Endometrial microvascular endothelial cells (primary cell): Measurements from ENCODE around the gene UQCRQ. TPM values are rescaled to one million over a fixed set of nuclear protein-coding genes. Genes with fewer than 3 reads are reported as not detected.

Experiments
- in situ Hi-C: cut with HindIII; loops from 2 replicates; pipeline ENCODE4 v1.10.0; 2017; ENCODE audit warnings: low sequenced_read_pairs, low pct_unique_long_range_greater_than_20kb; ENCODE audit errors: inconsistent ontology term
- total RNA-seq: library from RNA; depleted of rRNA; stranded (reverse); fragments of >200 nt; gene quantifications from one replicate; pipeline ENCODE4 v1.2.3, GENCODE V29; 2015; ENCODE audit errors: inconsistent ontology term

UQCRQ gene
- total RNA-seq, 1 donor from 2014 or later: 184 TPM

DNA sequence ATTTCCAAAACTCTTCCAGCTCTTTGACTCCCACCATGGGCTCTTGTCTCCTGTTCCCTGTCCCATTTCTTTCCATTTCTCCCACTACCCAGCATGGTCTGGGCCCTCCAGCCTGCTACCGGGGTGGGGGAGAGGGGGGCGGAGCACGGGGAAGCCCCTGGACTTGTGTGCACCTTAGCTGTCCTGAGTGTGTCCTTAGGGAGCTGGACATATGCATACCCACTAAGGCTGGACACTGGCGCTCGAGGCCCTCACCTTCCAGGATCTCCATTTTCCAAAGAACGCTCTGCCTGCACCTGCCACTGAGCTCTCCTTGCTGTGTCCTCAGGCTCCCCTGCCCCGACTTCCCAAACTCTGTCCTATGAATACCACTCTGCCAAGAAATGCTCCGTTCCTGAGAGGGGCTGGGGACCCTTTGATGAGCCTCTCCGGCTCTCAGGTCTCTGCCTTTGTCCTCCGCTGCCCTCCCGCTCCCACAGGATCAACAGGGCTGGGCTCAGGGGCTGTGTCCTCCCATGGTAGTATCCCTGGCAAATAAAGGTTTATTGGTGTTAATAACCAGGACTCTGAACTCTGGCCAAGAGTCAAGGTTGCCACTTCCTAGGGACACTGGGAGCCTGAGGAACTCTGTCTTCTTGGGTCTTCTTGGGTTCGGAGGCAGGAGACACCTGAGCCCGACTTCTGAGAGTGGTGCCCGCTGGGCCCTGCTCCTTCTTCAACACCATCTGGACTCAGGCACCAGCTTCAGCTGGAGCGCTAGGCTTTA lies 35.2 kb upstream of the UQCRQ start:
- in situ Hi-C loops: no loop called here

DNA sequence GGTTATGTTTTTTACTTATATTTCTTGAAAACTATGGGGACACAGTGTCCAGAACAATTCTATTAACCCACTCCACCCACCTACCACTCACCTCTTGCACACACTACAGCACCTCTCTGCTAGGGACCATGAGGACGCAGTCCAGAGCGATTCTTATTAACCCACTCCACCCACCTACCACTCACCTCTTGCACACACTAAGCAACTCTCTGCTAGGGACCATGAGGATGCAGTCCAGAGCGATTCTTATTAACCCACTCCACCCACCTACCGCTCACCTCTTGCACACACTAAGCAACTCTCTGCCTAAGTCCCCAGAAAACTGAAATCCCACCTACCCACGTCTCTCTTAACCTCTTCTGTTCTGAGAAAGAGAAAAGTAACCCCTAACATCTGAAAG lies 33.8 kb upstream of the UQCRQ start:
- in situ Hi-C loops: no loop called here

DNA sequence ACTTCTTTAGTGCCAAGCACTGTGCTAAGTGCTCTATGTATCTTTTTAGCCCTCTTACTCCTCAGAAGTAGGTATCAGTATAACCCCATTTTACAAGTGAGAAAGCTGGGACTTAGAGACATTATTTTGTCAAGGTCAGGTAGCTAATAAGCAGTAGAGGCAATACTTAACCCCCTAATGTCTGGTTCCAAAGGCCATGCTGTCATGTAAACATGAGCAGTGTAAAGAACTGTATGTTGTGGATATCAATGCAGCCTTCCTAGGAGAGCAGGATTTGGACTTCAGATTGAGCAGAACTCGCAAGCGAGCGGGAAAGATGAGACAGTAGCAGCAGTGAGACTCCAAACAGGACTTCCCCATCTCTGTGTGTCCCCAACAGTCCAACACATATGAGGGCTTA lies 32.4 kb upstream of the UQCRQ start:
- in situ Hi-C loops: no loop called here

GRCh38 chr5:132836852-132837251 lies 29.6 kb upstream of the UQCRQ start:
- in situ Hi-C loops: no loop called here

DNA sequence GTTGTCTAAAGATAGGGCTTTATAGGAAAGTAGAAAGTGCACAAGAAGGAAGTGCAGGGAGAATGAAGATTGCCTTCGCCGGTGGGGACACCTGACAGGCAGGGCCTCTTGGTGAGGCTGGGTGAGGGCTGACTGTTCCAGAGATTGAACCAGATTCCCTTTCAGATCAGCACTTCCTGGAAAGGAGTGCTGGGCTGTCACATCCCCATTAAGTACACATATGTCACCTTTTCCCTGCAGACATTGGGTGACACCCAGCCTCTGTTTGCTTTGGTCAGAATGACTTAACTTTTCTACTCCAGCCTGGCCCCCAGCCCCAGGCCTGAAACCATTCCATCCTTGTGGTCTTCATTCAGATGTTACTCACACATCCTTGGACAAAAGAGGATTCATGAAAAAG lies 28.6 kb upstream of the UQCRQ start:
- in situ Hi-C loops: no loop called here

DNA sequence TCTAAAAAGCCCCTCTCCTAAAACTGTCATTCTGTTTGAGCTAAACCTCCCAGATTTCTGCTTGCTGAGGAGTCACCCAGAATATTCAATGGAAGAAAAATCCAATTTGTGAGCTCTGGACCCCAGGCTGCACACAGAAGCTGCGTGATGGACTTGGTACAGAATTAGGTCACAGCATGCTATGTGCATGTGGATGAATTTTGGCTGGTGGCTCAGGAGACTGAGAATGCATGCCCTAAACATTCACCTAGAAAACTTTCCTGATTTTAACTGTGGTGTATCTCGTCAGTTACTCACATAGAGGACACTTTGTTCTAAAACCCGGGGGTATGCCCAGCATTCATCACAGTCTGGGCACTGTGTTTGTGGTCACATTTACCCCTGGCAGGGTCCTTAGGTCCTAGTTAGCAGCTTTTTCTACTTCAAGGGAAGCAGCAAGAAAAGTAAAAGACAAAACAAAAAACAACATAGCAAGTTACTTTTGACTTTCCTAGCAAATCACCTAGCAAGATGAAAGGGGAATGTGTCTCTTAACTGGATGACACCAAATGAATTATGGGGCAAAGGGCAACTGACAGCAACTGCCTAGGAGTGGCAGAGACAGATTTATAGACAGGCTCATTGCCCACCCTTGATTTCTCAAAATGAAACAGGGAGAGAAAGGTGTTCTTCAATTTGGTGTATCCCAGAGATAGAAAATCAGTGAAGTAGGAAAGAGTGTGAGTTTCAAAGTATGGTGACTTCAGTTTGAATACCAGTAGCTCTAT lies 27.7 kb upstream of the UQCRQ start:
- in situ Hi-C loops: no loop called here

- in situ Hi-C loops: no loop called here
Observed at GRCh38 chr5:132839426-132840301, 26.8 kb upstream of the UQCRQ start.

GRCh38 chr5:132840313-132840712 lies 26.1 kb upstream of the UQCRQ start:
- in situ Hi-C loops: no loop called here

DNA sequence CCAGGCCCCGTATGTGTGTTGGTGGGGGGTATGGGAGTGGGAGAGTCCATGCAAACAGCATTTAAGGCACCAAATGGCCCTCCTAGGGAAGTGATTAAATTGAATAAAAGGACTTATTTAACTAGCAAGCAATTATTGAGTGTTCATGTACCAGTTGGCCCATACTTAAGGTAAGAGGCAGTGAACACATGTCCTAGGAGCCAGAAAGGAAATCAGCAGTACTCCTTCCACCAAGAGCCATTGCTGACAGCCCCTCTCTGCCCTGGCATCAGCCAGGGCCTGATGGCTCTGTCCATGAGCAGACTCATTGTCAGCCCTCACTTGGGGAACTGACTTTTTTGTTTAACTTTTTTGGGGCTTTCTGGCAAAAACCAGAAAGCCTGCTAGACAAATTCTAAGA lies 25.5 kb upstream of the UQCRQ start:
- in situ Hi-C loops: no loop called here

GRCh38 chr5:132841305-132841704 lies 25.1 kb upstream of the UQCRQ start:
- in situ Hi-C loops: no loop called here

DNA sequence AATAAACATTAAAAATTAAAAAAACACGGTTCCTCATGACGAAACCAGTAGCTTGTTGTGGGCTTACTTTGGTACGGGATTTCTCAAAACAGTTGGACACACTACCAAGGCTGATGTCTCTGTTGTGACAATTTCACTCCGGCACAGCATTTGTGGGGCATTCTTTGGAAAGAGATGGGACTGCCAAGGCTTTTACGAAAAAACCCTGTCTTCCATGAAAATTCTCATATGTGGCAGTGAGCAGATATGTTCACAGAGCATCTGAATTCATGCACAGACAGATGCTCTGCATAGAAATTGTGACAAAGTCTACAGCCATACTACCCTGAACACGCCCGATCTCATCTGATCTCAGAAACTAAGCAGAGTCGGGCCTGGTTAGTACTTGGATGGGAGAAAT lies 18.2 kb upstream of the UQCRQ start:
- in situ Hi-C loops: no loop called here

DNA sequence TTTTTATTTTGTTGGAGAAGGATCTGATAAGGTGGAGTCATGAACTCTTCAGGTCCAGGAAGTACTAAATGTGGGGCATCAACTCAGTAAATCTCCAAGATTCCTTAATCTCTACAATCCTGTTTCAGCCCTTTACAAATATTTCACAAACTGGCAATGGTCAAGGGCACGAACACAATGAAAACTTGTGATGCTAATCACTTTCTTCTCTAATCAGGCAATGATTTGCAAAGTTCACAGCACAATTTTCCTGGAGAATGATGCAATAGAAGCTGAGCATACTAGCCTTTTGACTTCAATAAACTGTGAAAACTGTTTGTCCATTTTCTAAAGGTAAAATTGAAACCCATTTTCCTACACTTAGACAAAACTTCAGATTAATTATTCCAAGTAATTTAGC lies 17.1 kb upstream of the UQCRQ start:
- in situ Hi-C loops: no loop called here

DNA sequence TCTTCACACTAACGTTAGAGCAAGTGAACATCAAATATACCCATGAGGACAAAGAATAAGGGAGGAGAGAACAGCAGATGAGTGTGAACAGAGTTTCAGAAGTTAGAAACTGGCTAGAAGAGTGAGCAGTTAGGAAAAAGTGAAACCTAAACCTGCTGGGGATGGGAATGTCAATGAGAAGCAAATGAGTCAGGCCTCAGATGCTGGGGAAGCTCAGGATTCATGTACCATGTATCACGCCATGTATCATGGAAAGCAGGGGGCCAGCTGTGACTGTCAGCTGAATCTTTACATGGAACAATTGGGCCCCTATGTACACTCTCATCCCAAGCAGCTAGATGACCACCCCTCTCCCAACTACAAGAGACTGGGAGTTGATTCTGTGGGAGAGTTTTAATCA lies 16.4 kb upstream of the UQCRQ start:
- in situ Hi-C loops: loop anchor here (25.0 kb wide), 1 partner anchor 463 kb away; no protein-coding TSS in a partner anchor

DNA sequence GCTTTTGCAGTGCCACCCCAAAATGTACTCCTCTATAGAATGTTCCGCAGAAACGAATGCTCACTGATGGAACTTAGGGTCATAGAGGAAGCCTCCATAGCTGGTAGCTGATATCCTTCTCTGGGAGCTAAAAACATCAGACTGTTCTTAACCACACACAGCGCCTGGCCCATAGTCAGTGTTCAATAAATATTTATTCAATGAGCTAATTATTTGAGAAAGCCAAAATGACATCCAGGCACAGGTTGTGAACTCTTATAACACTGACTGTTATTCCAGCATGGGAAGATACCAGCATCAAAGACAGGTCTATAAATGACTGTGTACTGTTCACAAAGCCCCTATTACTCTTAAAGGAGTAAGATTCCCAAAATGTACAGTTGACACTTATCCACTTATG lies 13.1 kb upstream of the UQCRQ start:
- in situ Hi-C loops: loop anchor here (25.0 kb wide), 1 partner anchor 466 kb away; no protein-coding TSS in a partner anchor

DNA sequence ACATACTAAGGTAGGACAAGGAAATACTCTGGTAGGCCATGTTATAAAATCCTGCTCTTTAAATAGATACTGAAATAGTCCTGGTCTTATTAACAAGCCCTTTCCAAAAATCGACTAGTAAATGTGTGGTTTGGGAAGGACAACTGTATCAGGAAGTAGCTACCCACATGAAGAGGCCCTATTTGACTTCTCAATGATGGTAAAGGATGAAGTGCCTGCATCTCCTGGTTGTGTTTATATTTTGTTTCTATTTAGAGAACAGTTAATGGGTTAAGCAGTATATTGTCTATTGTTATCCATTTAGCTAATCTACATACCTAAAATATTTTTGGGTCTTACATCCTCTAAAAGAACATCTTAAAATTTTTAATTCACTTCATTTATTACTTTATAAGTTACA lies 12.7 kb upstream of the UQCRQ start:
- in situ Hi-C loops: loop anchor here (25.0 kb wide), 1 partner anchor 466 kb away; no protein-coding TSS in a partner anchor

- in situ Hi-C loops: loop anchor here (25.0 kb wide), 1 partner anchor 467 kb away; no protein-coding TSS in a partner anchor
Observed at GRCh38 chr5:132854301-132854700, 12.1 kb upstream of the UQCRQ start.

- in situ Hi-C loops: loop anchor here (25.0 kb wide), 1 partner anchor 468 kb away; no protein-coding TSS in a partner anchor
Observed at GRCh38 chr5:132854992-132855391, 11.4 kb upstream of the UQCRQ start.

DNA sequence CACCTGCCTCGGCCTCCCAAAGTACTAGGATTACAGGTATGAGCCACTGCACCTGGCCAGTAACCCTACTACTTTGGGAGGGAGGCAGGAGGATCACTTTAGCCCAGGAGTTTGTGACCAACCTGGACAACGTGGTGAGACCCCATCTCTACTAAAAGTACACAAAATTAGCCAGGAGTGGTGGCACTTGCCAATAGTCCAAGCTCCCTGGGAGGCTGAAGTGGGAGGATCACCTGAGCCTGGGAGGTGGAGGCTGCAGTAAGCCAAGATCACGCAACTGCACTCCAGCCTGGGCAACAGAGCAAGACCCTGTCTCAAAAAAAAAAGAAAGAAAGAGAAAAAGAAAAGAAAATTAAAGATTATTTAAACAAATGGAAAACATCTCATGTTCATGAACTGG lies 10.4 kb upstream of the UQCRQ start:
- in situ Hi-C loops: loop anchor here (25.0 kb wide), 1 partner anchor 469 kb away; no protein-coding TSS in a partner anchor

DNA sequence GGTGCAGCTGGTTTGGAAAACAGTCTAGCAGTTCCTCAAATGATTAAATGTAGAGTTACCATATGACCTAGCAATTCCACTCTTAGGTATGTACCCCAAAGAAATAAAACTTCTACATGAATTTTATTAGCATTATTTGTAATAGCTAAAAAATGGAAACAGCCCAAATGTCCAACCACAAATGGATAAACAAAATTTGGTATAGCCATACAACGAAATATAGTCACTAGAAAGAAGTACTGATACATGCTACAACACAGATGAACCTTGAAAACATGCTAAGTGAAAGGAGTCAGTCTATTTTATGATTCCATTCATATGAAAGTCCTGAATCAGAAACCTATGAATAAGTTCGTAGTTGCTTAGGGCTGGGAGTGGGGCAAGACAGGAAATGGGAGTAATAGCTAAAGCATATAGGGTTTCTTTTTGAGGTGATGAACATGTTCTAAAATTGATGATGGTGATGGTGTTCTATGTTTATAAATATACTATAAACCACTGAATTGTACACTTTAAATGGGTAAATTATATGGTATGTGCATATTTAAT lies 6.5 kb upstream of the UQCRQ start:
- in situ Hi-C loops: loop anchor here (25.0 kb wide), 1 partner anchor 473 kb away; no protein-coding TSS in a partner anchor
